Activated naive CD4-positive, alpha-beta T cell treated with Interleukin-2 at 50 U/mL for 16 hours (primary cell): ENCODE results near the gene ARHGAP20.

Source experiments
- DNase-seq: peaks from one replicate; pipeline ENCODE4 v3.0.0-alpha.2; 2020

ARHGAP20 gene, protein sequence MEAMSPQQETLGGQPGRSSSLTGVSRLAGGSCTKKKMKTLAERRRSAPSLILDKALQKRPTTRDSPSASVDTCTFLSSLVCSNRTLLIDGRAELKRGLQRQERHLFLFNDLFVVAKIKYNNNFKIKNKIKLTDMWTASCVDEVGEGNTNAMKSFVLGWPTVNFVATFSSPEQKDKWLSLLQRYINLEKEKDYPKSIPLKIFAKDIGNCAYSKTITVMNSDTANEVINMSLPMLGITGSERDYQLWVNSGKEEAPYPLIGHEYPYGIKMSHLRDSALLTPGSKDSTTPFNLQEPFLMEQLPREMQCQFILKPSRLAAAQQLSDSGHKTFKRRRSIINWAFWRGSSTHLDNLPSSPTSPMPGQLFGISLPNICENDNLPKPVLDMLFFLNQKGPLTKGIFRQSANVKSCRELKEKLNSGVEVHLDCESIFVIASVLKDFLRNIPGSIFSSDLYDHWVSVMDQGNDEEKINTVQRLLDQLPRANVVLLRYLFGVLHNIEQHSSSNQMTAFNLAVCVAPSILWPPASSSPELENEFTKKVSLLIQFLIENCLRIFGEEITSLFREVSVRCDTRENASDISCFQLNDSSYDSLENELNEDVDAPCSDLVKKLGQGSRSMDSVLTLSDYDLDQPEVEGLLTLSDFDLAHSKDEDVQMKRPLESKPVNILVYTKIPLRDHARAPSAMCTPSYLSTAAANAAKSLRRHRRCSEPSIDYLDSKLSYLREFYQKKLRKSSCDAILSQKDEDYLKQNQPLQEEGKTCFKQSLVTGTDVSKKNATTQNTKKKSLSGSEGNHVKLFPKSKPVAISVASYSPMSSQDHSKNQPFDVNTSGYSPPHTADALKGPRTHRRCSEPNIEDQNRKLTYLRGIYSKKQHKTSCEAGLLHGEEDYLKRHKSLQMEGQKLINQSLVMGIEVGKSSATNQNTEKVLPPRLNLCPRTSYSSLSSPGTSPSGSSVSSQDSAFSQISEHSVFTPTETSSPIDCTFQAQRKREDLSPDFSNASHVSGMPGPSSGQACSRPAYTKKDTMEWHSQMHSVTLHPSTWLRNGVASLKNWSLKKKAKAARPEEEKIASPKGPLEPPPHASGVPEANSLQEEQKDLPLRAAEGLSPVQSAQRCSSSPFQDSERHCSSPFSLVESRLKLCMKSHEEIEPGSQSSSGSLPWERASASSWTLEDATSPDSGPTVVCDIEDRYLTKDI

DNA sequence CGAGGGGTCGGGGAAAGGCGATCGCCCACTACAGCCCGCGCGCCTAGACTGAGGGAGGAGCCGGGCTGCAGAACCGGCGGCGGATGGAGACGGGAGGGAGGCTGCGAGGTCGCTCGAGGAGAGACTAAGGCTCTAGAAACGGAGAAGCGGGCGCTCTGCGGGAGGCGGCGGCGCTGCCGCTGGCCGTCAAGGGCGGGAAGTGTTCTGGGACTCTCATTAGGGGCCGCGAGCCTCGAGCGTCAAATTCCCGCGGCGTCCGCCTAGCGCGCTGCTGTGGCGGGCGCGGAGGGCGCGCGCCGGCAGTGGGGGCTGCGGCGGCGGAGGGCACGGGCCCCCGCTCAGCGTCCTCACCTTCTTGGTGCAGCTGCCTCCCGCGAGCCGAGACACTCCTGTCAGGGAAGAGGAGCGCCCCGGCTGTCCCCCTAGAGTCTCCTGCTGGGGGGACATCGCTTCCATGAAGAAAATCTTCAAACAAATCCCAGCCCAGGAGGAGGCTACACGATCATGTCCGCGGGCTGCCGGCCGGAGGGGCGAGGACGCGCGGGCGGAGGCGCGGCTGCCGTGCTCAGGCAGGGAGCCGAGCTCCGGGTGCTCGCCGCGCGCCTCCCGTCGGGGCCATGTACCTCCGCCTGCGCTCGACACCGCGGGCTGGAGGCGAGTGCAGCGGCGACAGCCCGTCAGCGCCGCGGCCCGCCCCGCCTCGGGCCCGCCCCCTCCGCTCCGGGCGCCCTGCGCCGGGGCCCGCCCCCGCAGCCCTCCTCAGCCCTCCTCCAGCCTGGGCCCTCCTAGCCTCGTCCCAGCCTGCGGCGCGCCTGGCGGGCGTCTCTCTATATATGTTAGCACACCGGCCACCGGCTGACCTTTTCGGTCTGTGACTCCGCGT, at the start of gene ARHGAP20:
Gene ARHGAP20 (minus strand): TSS at position 662 of the 883 bp plus-strand sequence. CDS start 206 bp downstream, at position 456.
- DNase-seq, result peak; percentile 28

DNA sequence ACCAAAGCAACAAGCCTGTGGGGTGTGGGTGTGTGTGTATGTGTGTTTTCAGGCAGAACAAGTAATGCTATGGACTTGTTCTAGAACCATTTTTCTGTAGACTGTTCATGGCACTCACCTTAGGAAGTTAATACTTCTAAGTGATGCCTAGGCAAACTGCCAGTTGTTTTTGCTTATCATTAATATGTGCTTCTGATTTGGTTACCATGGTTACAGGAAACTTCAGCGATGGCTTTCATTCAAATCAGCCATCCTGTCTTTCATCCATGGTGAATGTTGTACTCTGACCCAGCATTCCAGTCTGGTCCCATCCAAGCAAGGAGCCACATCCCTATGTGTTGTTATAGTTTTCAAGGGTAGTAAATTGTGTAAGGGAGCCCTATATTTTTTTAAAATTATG, 49.8 kb upstream of the ARHGAP20 start:
- no peak for DNase-seq

DNA sequence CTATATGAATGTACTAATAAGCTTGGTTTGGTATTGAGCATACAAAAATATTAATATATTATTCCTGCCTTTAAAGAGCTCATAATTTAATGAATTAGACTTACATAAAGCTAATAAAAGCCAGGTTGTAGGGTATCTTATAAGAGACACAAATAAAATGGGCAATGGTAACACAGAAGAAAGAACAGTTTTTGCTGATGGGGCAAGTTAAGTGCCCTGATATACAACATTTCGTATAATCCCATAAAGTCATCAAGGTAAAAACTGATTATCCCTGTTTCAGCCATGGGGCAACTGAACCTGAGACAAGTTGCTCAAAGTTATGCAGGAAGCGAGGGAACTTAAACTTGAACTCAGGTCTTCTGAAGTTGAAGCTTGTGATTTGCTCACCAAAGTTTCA, 48.9 kb upstream of the ARHGAP20 start:
- no peak for DNase-seq

DNA sequence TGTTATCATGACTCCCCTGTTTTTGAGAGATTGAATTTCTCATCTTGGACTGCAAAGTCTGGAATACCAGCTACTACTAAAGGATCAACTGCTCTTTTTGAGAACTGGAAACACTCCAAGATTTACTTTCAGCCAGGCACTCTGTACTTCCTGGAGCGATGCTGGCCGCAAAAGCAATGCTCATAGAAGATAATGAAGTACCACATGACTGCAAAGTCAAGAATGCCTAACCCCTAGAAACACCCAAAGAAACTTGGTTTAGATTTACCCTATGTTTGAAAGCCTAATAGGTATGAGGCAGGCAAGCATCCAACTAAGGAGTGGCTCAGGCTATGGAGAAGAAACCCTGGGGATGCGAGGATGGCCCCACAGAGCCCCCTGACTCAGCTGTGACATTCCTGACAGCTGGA, 47.7 kb upstream of the ARHGAP20 start:
- no peak for DNase-seq

DNA sequence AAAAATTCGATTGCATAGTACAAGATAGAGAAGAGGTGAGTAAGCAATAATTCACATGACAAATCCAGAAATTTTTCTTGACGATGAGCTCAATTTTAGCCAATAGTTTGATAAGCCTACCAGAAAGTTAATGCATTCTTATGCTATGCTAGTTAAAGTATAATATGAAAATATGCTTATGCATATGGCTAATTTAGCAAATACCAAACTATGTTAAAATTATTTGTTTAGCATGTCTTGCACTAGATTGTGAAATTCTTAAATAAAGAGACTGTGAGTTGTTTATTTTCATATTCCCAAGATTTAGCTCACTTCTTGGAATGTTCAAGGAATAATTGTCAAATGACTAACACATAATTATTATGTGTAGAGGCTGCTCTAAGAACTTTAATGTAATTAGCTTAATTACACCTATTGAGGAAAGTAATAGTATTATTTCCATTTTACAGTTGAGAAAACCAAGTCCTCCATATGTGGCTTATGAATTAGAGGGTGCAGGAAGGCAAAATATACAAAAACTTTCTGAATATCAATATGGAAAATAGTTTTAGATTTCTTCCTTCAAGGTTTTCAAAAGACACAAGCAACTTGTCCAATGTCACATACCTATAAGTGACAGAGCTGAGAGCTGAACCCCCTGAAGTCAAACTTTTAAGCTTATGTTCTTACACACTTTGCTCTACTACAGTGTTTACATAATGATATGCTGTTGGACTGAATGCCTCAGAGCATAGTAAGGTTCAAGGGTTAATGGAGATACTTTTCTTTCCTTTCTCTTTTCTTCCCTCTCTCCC, 45.9 kb upstream of the ARHGAP20 start:
- no peak for DNase-seq

DNA sequence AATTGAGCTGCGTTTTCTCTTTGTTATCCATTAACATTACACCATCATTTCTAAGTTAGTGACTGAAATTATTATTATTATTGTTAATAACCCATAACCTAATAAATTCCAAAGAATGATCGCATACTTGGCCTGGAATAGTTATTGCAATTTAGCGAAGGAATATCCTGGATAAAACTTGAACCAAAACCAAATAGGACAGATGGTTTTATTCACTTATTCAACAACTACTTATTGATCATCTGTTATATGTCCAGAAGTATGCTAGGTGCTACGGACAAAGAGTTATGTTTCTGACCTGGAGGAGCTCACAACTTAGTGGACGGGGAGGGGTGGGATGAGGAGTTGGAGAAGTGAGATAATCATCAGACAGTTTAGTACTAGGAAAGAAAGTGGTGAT, 44.8 kb upstream of the ARHGAP20 start:
- DNase-seq, result no peak

DNA sequence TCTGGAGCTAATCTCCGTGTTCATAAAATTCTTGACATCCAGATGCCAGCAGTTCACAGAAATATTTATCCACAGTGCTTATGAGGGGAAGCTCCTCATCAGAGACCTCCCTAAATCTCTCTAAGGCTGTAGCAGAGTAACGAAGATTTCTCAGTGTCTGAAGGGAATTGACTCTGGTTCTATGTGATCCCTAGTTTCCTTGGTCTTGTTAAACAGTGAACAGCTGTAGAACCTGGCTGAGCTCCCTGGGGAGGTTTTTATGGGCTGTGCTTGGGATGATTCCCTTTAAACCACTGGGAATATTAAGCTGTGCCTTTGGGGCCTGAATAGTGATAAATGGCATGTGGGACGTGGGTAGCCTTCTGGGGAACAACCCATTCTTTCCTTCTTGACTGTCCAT, 43.7 kb upstream of the ARHGAP20 start:
- no peak for DNase-seq

DNA sequence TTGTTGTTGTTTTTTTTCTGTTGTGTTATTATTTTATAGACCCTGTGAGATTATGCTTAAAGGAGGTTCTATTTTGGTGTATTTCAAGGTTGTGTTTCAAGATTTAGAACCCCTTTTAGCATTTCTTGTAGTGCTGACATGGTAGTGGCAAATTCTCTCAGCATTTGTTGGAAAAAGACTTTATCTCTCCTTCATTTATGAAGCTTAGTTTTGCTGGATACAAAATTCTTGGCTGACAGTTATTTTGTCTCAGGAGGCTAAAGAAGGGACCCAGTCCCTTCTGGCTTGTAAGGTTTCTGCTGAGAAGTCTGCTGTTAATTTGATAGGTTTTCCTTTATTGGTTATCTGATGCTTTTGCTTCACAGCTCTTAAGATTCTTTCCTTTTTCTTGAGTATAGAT, 40.7 kb upstream of the ARHGAP20 start:
- no peak for DNase-seq

DNA sequence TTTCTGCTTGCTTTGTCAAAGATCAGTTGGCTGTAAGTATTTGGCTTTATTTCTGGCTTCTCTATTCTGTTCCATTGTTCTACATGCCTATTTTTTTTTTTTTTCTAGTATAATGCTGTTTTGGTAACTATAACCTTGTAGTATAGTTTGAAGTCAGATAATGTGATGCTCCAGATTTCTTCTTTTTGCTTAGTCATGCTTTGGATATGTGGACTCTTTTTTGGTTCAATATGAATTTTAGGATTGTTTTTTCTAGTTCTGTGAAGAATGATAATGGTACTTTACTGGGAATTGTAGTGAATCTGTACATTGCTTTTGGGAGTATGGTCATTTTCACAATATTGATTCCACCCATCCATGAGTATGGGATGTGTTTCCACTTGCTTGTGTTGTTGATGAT, 37.9 kb upstream of the ARHGAP20 start:
- no peak for DNase-seq

DNA sequence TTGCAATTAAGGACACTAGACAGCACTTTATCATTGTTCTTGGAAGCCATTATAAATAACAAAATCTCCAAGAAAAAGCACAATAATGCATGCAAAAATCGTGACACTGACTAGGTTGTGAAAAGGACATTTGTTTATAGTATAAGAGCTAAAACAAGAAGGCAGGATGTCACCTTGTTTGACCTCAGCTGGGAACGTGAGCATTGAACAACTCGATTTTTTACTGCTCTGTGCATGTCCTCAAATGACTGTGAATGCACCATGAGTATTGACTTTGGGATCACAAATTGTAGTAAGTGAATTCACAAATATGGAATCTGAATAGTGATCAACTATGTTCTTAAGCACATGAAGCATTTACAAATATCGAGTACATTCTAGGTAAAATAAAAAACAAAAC, 35.3 kb upstream of the ARHGAP20 start:
- DNase-seq, result no peak

DNA sequence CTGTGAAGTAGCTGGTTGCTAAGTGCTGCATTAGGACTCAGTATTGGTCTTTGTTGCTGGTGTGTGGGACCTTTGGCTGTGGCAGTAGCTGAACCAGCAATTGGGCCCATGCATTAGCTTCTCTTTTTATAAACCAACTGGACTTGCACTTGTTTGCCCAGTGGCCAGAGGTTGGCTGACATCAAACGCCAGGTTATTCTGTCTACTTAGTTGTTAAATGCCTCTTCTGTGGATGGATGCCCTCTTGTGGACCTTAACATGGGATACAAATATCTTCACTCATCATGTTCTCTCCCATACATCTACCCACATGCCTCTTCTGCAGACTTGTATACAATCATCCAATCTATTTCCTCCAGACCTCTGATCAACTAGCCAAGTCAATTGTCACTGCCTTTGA, 26.4 kb upstream of the ARHGAP20 start:
- no peak for DNase-seq

DNA sequence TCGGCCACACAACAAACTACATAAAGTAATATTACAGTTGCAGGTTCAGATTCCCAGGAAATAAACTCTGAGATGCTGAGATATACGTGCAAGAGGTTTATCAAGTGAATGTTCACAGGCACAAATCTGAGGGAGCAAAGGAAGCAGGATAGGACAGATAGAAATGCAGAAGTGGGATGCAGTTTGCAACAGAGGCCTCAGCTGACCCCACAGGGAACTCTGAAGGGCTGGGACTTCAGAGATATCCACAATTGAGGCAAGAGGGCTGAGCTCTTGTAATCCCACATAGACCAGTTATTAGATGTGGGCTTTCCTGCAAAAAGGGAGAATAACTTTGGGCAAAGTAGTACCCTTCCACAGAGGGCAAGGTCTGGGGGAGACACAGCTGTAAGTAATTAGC, 25.4 kb upstream of the ARHGAP20 start:
- DNase-seq, result no peak

DNA sequence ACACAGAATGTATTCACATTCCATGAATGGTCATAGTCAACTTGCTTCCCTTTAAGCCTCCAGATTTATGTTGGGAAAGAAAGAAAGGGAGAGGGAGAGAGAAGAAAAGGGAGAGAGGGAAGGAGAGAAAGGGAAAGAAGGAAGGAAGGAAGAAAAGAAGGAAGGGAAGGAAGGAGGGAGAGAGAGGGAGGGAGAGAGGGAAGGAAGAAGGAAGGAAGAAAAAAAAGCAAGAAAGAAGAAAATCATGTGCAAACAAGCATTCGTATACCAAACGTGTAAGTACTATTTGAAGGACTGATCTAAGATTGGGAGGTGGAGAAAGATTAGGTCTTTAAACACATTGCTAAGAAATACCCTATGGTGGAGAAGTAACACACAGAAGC, 23.9 kb upstream of the ARHGAP20 start:
- DNase-seq, result no peak

DNA sequence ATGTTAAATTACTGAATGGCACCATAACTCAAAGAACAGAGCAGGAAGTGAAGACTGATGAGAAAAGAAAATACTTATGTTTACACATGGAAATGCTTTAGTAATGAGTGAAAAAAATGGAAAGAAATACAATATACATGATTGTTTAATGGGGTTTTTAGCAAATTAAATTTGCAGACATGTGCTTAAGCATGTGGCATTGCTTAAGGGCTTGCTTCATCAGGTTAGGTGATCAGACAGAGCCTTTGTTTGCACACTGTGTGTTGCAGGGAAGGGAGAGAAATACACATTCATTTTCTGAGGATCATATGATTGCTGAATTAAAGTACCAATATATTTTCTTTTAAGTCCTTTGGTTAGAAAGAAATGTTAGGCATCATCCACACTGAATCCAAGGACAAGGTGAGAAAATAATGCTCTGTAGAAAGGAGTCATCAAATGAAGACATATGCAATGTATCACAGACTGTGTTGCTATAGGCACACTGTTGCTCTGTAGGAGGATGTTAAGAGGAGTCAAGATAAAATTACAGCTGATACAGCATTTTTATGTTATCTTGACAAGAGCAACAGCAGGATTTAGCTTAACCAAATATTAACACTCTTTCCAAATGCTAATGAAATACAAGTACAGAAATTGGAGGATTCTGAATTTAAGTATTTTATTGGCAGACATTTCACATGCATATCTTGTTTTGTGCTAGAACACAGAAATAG, 23.4 kb upstream of the ARHGAP20 start:
- no peak for DNase-seq

DNA sequence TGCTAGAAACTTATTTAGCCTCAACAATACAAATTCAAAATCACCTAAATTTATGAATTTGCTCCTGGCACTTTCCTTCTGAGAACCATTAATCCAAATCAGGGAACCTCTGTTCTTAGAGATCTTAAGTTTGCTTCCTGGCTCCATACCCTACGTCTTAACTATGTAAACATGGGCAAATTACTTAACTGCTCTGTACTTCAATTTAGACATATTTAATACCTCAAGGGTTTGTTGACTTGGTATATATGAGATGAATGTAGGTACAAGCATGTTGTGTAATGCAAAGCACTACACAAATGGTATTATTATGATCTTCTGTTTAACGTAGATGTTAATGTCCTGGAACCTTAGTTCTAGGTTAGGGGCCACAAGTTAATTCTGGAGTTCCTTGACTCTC, 22.6 kb upstream of the ARHGAP20 start:
- DNase-seq, result no peak

DNA sequence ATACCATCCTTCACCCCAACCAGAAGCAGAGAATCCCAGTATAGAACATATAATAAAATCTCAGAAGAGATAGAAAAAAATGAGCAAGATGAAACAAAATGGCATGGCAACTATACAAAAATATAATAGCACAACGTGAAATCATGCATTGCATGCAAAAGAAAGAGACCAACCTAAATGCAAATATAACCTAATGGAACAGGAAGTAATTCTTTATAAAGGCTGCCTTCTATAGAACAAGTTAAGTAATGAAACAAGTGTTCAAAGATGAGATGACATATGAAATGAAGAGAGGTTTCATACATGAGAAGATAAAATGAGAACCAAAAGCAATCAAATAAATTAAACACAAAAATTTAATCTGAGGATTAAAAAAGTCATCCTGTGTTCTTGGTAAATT, 18.5 kb upstream of the ARHGAP20 start:
- no peak for DNase-seq

DNA sequence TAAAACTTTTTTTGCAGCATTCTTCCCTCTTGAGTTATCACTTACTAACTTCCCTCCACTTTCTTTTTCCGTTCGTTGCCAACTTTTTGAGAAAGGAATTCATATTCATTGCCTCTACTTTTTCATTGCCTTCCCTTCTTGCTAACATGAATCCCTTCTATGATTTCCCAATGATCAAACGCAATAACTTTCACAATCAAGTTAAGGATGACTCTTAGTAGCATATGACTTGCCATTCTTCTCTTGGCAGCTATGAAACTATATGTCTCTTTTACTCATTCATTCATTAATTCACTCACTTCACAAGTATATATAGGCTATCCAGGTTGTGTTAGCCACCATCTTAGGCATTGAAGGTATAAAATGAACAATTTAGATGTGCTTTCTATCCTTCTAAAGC, 16.6 kb upstream of the ARHGAP20 start:
- DNase-seq, result no peak

DNA sequence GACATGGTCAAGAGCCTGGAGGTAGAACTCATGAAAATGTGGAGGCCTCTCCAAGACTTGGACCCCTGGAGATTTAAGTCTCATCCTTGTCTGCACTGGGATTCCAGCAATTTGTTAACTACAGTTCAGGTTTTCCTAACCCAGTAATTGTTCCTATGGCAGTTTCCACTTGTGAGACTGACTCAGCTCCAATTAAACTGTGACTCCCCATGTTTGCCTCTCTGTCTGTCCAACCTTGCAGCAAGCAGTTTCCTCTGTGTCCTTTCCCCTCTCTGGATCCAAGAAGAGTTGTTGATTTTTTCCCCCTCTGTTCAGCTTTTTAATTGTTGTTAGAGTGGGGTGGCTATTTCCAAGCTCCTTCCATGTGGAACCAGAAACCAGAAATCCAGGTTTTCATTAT, 16.2 kb upstream of the ARHGAP20 start:
- no peak for DNase-seq

DNA sequence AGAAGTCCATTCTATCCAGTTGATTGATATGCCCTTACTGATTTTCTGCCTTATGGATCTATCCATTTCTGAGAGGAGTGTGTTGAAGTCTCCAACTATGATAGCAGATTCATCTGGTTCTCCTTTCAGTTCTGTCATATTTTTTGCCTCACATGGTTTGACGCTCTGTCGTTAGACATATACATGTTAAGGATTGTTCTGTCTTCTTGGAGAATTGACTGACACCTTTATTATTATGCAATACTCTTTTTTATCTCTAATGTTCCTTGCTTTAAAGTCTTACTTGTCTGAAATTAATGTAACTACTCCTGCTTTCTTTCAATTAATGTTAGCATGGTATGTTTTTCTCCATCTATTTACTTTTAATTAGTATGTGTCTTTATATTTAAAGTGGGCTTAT, 12.1 kb upstream of the ARHGAP20 start:
- no peak for DNase-seq

DNA sequence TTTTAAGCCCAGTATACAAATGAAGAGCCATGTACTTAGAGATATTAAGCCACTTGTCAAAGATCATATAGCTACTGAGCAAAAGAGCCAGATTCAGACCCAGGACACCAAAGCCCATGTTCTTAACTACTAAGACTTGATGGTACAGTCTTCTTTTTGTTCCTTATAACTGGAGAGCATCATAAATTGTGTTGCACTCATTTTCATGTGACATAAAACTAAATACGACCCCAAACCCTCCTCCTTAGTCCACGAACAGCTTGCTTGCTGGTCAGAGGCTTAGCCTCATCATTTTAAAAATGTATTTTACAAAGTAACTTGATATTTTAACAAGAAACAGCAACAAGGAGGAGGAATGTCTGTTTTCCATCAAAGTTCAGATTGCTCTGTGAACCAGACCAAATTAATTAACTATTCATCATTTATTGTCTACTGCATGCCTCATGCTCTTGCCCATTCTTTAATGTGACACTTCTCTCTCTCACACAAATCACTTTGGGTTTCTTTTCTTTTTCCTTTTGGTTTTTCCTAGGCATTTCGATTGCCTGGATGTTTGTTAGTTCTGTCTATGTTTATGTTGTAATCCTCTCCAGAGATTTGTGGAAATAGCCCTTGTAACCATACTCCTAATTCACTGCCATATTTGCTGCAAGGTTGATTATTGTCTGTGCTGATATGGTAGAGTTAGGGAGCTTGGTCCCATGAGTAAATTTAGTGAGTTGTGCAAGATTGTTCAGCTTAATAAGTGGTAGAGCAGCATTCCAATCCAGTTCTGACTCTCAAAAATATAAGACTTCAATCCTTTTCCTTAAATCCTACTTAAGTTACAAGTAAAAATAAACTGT, 8.4 kb upstream of the ARHGAP20 start:
- no peak for DNase-seq
